ENCODE results near the gene GNA12.
"Not testable (repeated sequence)": the region's sequence is repeated elsewhere in the genome, so short reads cannot be mapped to it uniquely, and the experiment has no call there.

GNA12 gene

GRCh38 chr7:2743523-2744185, 100.5 kb downstream of the GNA12 start:
- DNase-seq, result not testable (repeated sequence)

- DNase-seq, result no peak
These were observed 105.2 kb downstream of the GNA12 start for GRCh38 chr7:2738766-2739549.

GRCh38 chr7:2737771-2738540, 106.2 kb downstream of the GNA12 start:
- peak in 1 of 2 donors; percentile 38 for DNase-seq

GRCh38 chr7:2737005-2737743, 106.9 kb downstream of the GNA12 start:
- DNase-seq, result not testable (repeated sequence)

- no peak for DNase-seq
These were observed 107.6 kb downstream of the GNA12 start for GRCh38 chr7:2736411-2736914.

GRCh38 chr7:2735744-2736143, 108.4 kb downstream of the GNA12 start:
- DNase-seq, result no peak

GRCh38 chr7:2734751-2735571, 109.1 kb downstream of the GNA12 start:
- no peak for DNase-seq

GRCh38 chr7:2734084-2734686, 109.9 kb downstream of the GNA12 start:
- DNase-seq, result no peak

- no peak for DNase-seq
These were observed 111.0 kb downstream of the GNA12 start for GRCh38 chr7:2732959-2733584.

GRCh38 chr7:2732388-2732787, 111.7 kb downstream of the GNA12 start:
- no peak for DNase-seq

- no peak for DNase-seq
These were observed 113.0 kb downstream of the GNA12 start for GRCh38 chr7:2730846-2731770.

GRCh38 chr7:2729893-2730716, 114.0 kb downstream of the GNA12 start:
- peak; percentile 42 to 81 for DNase-seq

- DNase-seq, result no peak
These were observed 114.8 kb downstream of the GNA12 start for GRCh38 chr7:2729031-2729892.

GRCh38 chr7:2728316-2729030, 115.6 kb downstream of the GNA12 start:
- DNase-seq, result no peak

GRCh38 chr7:2727206-2727605, 116.9 kb downstream of the GNA12 start:
- DNase-seq, result not testable (repeated sequence)

GRCh38 chr7:2726316-2727018, 117.6 kb downstream of the GNA12 start:
- DNase-seq, result no peak

Measured in hippocampal formation (tissue), 2 donors.